NAMALWA (cell line): ENCODE measurements around the gene IGF1R.
"Not testable (repeated sequence)": the region's sequence is repeated elsewhere in the genome, so short reads cannot be mapped to it uniquely, and the experiment has no call there.

Experiments
- DNase-seq: peaks from one replicate; pipeline ENCODE4 v3.0.0-alpha.2; 2015; ENCODE audit warnings: low spot score

Gene IGF1R

DNA sequence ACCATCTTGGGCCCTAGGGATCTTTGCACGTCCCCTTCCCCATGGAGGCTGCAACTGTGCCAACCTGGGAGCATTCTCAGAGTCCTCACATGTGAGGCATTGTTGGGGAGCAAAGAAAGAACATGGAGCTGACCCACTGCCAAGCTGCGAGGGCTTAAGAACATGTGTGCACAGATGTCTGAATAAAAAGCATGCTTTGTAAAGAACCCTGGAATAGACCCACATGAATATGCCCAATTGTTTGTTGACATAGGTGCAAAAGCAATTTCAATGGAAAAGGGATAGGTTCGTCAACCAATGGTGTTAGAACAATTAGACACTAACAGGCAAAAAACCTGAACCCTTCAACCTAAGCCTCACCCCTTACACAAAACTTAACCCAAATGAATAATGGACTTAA, 349.9 kb downstream of the IGF1R start:
- no peak for DNase-seq

DNA sequence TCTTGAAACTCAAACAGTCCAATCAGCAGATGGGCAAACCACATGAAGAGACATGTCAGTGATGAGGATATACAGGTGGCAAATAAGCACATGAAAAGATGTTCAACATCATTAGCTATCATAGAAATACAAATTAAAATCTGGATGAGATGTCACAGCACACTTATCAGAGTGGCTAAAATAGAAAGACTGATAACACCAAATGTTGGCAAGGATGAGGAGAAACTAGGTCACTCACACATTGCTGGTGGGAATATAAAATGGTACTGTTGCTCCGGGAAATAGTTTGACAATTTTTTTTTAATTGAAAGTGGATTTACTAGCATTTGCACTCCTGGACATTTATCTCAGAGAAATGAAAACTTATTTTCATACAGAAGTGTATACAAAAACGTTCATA, 350.9 kb downstream of the IGF1R start:
- DNase-seq = no peak

DNA sequence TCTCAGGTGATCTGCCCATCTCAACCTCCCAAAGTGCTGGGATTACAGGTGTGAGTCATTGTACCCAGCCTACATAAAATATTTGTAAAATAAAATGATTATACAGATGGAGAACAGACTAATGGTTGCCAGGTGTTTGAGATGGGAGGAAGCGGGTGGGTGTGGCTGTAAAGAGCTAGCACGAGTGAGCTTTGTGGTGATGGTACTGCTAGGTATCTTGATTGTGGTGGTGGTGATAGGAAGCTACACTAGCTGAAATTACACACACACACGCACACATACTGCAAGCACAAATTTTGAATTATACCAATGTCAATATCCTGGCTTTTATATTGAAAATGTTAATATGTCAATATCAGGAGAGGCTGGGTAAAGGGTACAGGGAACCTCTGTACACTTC, 353.9 kb downstream of the IGF1R start:
- no peak for DNase-seq

DNA sequence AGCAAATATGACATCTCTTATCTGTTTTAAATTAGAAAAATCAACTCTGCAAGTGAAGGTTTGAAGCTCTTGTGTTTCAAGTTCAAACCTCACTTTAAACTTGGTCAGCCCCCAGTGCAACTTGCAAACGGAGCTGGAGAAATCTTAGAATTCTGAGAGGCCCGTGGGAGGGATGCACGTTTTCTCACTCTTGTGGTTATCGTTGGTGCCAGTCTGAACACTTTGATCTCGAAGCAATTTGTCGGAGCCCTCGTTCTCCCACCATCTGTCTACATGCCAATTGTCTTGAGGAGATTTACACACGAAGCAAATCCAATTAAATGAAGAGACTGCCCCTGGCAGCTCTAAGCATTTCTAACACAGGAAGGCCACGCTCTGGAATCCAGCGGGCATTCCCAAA, 355.0 kb downstream of the IGF1R start:
- not testable (repeated sequence) for DNase-seq

DNA sequence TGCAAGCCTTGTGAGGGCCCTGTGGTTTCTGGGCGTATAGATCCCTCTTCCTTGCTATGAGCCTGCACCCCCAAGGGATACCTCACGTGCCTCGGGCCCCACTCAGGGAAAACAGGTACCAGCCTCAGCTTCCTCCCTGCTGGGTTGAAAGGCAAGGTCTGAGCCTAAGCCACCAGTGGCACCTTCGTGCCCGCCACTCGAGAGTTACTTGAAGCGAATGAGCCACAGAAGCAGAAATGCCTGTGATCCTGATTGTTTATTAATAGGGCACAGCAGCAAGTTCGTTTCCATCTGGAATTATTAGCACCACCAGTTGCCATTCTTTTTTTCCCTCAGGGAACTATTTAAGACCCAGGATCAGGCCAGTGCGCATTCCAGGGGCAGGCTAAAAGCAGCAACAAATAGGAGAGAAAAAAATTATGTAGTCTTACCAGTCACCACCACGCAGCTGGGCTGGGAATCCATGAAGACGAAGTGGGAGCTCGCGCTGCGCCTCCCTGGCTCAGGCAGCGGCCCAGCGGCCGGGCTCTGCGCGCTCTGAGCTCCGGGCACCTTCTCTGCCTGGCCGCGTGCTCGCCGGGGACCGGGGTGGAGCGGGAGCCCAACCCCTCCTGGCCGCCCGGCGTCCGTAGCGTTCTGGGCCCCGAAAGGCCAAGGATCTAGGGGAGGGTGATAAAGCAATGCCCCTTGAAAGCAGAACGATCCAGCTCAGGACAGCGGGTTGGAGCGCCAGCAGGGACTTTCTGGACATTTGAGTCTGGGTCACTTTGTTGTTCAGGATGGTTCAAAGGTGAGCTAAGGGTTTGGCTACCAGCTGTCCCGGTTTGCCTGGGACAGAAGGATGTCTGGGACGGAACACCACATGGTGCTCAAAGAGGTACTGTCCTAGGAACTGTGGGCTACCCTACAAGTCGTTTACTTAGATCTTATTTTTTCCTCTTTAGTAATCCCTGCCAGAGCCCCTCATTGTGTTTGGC, 356.9 kb downstream of the IGF1R start:
- not testable (repeated sequence) for DNase-seq

DNA sequence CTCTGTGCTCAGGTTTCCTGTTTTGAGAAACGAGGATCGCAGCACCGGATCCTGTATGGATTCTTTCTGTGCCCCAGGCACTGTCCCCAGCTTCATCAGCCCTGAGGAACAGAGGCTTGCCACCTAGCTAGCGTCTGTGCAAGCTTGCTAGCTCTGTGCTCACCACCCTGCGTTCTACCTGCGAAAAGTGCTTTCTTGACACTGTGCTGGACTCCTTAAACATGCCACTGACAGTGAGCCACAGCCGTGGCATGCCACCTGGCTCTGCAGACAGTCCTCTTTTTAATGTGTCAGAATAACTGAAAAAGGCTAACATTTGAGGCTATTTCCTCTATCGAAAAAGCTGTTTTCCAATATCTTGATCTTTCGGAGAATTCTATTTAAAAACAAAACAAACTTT, 357.8 kb downstream of the IGF1R start:
- DNase-seq = no peak

DNA sequence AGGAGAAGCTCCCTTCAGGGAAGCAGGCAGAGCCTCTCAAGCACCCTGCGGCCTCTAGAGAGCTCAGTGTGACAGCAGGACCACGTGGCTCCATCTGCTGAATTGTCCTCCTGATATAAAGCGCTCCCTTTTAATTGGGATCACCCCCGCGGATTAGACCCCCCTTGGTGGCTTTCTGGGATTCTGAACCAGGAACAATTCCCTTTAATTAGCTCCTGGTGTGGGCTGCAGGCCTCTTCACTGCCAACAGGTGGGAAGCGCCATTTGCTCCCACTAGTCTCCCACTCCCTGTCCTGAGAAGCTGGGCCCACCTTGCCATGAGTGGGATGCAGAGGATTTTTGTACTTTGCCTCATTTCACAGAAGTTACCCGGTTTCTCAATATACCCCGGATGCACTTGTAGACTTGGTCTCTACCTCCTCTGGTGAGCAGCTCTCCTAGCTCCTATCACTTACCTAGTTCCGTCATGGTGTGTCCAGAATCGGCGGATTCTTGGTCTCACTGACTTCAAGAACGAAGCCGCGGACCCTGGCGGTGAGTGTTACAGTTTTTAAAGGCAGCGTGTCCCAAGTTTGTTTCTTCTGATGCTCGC, 358.7 kb downstream of the IGF1R start:
- no peak for DNase-seq

DNA sequence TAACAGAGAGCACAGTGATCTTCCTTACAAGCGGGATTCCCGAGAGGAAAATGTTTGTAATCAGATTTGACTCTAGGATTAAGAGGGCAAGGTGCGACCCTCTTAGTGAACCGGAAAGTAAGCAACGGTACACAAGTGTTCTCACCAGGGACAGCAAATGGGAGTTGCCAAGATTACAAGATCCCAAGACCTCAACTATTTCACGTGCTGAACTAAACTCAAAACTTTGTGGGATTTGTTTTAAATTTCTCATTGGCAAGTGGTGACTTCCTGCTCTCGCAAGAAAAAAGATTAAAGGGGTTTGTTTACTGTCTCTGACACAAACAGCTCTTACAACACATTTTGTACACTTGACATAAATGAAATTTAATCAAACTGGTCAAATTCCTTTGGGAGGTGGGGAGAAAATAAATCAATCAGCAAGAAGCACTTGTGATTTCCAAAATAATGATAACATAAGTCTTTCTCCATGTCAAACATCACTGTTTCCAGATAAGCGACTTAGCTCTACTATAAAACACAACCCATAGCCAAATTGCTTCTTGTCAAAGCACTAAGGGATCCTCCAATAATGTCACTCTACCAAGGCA, 361.5 kb downstream of the IGF1R start:
- DNase-seq = no peak

DNA sequence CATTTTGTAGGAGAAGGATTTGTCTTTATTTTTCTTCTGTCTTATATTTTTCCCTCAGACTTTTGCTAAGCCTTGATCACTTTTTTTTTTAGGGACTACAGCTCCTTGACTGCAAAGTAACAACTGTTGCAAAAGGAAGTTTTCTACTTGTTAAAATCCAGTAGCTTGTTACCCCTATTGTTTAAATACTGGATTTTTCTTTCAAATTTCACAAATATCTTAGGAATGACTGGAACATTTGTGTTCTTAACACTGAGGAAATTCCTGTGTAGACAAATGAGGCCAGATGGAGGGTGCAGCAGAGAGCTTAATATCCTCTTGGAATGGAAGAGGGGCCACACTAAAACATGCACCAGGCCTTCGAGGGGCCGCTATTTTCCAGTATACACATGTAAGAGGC, 362.4 kb downstream of the IGF1R start:
- DNase-seq = no peak
